ENCODE results near the gene AEBP1.
"Not testable (repeated sequence)": the region's sequence is repeated elsewhere in the genome, so short reads cannot be mapped to it uniquely, and the experiment has no call there.

Gene AEBP1

GRCh38 chr7:44121761-44122420 is 17.7 kb downstream of the AEBP1 start:
- DNase-seq = no peak

- DNase-seq = no peak
These were observed 18.4 kb downstream of the AEBP1 start for GRCh38 chr7:44122529-44122928.

DNA sequence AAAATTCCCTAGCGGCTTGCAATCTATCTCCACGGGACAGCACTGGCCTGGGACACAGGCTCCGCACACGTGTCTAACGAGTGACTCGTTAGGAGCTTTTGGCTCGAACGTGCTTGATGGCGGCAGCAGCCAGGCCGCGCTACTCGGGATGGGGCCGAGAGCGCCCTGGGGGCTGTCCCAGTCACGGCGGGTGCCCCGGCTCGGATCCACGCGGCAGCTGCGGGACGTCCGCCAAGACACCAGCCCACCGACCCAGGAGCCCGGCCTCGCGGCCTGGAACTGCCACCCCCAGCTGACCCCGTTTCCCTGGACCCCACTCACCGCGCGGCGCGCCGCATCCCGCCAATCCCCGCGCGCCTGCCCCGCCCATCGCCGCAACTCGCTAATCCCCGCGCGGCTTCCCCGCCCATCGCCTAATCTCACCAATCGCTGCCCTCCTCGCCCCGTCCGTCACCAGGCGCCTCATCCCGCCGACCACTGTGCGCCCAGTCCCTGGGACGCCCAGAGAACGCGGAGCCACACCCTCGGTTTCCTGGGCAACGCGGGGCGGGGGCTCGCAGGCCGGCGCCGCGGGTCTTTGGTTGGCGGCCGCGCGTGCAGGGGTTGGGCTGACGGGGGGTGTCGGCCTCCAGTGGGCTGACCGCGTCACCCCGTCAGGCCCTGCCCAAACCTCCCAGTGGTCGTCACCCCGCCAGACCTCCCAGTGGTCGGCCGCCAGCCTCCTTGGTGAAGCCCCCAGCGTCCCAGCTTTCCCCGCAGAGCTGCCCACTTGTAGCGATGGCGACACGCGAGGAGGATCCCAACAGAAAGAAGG is 19.3 kb downstream of the AEBP1 start, which contains the start of gene POLD2:
POLD2 (minus strand) TSS at position 359 of the 814 bp plus-strand sequence. CDS start 1,495 bp downstream, outside the sequence.
- peak; percentile 97 for DNase-seq

DNA sequence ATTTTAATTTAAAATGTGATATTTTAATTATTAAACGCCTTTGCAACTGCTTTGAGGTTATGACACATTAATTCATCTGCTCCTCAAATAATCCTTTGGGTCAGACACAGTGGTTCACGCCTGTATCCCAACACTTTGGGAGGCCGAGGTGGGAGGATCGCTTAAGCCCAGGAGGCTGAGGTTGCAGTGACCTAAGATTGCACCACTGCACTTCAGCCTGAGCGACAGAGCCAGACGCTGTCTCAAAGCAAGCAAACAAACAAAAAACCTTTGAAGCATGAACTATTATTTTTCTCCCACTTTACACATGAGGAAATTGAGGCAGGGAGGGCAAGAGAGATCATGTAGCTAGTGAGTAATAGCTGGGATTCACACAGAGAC is 20.7 kb downstream of the AEBP1 start:
- no peak for DNase-seq

GRCh38 chr7:44126574-44126973 is 22.4 kb downstream of the AEBP1 start:
- not testable (repeated sequence) for DNase-seq

DNA sequence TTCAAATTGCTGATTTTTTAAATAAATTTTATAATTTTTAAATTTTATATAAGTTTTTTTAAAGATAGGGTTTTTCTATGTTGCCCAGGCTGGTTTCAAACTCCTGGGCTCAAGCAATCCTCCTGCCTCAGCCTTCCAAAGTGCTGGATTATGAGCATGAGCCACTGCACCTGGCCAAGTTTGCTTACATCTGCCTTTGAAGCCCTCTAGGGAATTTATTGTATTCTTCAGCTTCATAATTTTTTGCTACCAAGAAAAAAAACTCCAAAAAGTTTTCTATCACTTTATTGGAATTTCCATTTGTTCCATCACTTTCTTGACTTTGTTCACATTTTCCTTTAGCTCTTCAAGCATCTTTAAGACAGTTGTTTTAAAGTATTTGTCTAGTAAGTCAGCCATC is 23.0 kb downstream of the AEBP1 start:
- no peak for DNase-seq

GRCh38 chr7:44128721-44129582 is 24.8 kb downstream of the AEBP1 start:
- DNase-seq = no peak

- no peak for DNase-seq
These were observed 27.3 kb downstream of the AEBP1 start for GRCh38 chr7:44131173-44132029.

- no peak for DNase-seq
These were observed 27.9 kb downstream of the AEBP1 start for GRCh38 chr7:44132039-44132438.

DNA sequence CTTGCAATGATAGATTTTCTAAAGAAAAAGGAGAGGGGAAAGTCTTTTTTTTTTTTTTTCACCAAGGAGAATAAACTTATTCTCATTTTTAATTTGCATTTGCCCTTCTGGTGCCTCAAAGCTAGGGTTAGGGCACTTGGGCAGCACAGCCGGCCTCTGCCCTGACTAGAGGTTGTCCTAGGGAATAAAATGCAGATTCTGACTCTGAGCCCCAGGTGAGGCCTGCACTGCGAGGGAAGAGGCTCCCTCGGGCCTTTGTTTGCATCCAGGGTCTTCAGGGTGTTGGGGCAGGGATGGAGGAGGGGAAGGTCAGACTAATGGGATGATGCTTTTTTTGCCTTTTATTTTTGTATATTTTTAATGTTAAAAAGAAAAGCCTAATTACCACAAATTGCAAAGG is 29.1 kb downstream of the AEBP1 start:
- DNase-seq = no peak

DNA sequence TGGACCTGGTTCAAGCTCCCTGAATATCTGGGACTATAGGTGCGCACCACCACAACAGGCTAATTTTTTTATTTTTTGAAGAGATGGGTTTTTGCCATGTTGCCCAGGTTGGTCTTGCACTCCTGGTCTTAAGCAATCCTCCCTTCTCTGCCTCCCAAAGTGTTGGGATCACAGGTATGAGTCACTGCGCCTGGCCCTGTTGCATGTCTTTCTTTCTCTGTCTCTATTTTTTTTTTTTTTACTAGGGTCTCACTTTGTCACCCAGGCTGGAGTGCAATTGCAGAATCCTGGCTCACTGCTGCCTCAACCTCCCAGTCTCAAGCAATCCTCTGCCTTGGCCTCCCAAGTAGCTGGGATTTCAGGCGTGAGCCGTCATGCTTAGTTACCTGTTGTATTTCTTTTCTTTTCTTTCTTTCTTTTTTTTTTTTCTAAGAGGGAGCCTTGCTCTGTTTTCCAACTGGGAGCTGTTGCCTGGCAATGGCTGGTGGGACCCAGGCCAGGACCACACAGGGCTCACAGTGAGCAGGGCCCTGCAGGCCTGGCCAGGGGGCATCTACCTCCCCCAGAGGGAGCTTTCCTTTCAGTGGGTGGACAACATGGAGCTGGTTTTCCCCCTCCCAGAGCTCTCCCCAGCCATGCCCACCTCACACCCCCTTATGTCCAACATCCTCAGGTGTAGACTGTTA is 30.9 kb downstream of the AEBP1 start:
- DNase-seq = no peak

GRCh38 chr7:44136731-44137130 is 32.6 kb downstream of the AEBP1 start:
- no peak for DNase-seq

DNA sequence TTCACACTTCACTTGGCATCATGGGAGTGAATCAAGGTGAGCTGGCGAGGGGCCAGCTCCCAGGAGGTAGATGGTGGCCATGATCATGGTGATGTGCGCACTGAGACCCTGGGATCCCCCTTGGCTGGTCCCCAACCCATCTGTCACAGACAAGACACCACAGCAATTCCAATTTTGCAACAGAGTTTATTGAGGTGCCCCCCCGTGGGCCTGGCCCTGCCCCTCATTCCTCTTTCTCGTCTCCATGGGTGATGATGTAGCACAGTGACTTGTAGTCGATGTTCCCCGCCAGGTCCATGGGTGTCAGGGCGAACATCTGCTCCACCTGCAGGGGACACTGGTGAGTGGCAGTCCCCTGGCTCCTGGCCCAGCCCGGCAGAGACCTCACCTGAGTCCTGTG is 34.6 kb downstream of the AEBP1 start:
- DNase-seq = no peak

DNA sequence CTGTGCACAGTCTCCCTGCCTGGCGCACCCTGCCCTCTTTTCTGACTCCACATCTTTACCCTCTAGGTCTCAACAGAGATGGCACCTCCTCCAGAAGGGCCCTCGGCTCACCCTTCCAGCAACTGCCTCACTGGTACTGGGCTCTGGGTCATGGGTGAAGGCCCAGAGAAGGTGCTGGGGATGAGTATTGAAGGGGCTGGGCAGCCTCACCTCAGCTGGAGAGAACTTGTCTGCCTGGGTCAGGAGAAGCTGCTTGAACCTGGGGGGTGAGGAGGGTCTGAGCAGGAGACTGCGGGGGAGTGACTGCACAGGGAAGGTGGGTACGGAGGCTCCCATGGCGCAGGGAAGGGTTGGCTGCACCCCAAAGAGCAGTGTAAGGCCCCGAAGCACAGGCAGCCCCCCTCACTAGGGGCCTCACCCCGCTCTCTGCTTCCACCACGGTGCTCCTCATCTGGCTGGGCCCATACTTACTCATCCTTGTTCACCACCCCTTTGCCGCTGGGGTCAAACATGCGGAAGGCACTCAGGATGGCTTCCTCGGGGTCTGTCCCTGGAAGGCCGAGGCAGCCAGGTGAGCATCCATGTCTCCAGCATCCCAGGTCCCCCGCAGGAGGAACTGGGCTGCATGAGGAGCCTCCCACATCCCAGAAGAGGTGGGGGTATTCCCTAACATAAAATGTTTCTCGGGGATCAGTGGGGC is 35.3 kb downstream of the AEBP1 start:
- no peak for DNase-seq

DNA sequence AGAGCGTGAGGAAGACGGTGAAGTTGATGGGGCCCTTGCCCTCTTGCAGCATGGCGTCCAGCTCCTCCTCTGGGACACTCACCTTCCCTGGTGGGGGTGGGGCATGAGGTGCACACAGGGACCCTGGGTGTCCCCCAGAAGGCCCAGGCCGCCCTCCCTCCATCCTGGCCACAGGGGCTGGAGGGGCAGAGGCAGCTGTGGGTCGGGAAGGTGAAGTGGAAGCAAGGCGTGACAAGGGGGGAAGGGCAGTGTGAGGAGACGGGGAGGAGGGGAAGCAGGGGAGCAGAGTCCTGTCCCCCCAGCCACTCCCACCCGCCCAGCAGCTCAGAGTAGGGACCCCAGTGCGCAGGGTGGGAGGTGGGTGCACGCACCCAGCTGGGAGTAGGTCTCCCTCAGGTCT is 36.2 kb downstream of the AEBP1 start:
- DNase-seq = no peak

- DNase-seq = no peak
These were observed 37.2 kb downstream of the AEBP1 start, which contains the start of gene MYL7 for GRCh38 chr7:44141221-44141850. Gene MYL7, minus strand, starts transcription at chr7:44141332. Its CDS starts 27 bp downstream, at chr7:44141305.

DNA sequence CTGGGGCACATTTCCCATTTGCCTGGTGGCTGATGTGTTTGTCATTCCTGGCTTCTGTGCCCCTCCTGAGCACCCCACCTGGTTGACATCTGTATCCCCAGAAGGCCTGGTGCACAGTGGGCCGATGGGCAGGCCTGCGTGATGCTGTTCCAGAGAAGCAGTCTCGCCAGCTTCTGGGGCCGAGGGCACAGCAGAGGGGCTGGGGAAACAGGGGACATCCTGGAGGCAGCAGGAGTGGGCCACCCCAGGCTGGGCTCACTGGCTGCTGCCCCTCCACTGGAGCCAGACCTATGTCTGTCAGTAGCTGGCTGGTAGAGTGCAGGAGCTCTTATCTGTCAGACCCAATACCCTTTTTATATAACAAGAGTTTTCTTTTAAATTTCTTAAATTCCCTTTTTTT is 37.9 kb downstream of the AEBP1 start:
- DNase-seq = no peak

GRCh38 chr7:44143646-44144250 is 39.6 kb downstream of the AEBP1 start:
- DNase-seq = no peak

- no peak for DNase-seq
These were observed 40.4 kb downstream of the AEBP1 start for GRCh38 chr7:44144426-44144967.

- DNase-seq = no peak
These were observed 40.9 kb downstream of the AEBP1 start for GRCh38 chr7:44144968-44145478.

Measured in suppressor macrophage treated with lipopolysaccharide for 4 hours (primary cell).